Measurements from ENCODE around the gene SETDB2. TPM values are rescaled to one million over a fixed set of nuclear protein-coding genes. Genes with fewer than 3 reads are reported as not detected.

SETDB2 gene
- total RNA-seq, 1 donor = 11.0 TPM

DNA sequence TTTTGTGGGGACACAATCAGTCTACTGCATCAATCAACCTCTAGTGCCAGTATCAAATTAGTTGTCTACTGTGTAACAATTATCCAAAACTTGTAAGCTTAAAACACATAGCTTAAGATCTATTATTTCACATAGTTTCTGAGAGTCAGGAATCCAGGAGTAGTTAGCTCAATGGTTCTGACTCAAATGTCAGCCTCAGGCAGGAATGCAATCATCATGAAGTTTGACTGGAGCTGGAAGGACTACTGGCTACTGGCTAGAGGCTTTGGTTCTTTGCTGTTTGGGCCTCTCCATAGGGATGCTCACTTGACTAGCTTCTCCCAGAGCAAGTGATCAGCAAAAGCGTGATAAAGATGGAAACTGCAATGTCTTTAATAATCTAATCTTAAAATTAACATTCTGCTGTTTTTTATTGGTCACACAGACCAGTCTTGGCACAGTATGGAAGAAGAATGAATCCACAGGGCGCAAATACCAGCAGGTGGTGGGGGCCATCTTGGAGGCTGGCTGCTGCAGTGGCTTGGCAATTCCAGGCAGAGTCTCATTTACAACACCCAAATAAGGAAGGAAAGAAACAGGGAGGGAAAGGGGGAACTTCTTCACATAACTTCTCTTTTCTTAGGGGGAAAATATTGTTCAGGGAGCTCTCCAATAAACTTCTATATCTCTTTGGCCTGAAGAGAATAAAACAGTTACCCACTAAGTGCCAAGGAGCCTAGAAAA is 15.9 kb upstream of the SETDB2 start:
- no peak for DNase-seq (ENCODE audit: low read depth)
- TF ChIP-seq, protein P1, sequence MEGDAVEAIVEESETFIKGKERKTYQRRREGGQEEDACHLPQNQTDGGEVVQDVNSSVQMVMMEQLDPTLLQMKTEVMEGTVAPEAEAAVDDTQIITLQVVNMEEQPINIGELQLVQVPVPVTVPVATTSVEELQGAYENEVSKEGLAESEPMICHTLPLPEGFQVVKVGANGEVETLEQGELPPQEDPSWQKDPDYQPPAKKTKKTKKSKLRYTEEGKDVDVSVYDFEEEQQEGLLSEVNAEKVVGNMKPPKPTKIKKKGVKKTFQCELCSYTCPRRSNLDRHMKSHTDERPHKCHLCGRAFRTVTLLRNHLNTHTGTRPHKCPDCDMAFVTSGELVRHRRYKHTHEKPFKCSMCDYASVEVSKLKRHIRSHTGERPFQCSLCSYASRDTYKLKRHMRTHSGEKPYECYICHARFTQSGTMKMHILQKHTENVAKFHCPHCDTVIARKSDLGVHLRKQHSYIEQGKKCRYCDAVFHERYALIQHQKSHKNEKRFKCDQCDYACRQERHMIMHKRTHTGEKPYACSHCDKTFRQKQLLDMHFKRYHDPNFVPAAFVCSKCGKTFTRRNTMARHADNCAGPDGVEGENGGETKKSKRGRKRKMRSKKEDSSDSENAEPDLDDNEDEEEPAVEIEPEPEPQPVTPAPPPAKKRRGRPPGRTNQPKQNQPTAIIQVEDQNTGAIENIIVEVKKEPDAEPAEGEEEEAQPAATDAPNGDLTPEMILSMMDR (IDR thresholded peaks at IDR 0.05; ENCODE audit: insufficient read depth, low read length) = no peak
- no peak overlapping the region for H3K4me3 ChIP-seq (ENCODE audit: low read depth, low read length)

DNA sequence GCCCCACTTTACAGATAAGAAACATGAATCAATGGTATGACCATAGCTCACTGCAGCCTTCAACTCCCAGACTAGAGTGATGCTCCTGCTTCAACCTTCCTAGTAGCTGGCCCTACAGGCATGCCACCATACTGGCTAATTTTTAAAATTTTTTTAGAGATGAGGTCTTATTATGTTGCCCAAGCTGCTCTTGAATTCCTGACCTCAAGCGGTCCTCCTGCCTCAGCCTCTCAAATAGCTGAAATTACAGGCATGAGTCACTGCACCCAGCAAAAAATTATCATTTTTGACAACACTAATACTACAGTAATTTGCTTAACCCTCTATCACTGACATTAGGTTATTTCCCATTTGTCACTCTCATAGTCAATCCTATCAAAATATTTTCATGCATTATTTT is 15.0 kb upstream of the SETDB2 start:
- TF ChIP-seq, protein P1 (IDR thresholded peaks at IDR 0.05; ENCODE audit: insufficient read depth, low read length) = no peak
- no peak for DNase-seq (ENCODE audit: low read depth)
- no peak overlapping the region for H3K4me3 ChIP-seq (ENCODE audit: low read depth, low read length)

DNA sequence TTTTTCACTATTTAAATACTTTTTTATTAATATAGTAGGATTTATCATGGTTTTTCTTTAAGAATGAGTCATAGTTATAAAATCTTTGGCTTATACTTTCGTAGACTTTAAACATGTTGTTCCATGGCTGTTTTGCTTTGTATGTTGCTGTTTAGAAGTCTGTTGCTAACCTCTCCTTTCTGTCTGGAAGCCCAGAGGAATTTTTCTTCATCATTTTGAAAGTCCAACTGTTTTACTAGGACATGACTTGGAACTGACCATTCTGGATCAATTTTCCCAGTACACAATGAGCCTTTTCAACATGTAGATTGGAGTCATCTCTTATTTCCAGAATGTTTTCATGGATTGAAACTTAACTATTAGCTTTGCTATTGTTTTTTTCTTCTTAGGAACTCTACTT is 8.1 kb upstream of the SETDB2 start:
- no peak overlapping the region for H3K4me3 ChIP-seq (ENCODE audit: low read depth, low read length)
- TF ChIP-seq, protein P1 (IDR thresholded peaks at IDR 0.05; ENCODE audit: insufficient read depth, low read length) = no peak
- peak; percentile 49 for DNase-seq (ENCODE audit: low read depth)

DNA sequence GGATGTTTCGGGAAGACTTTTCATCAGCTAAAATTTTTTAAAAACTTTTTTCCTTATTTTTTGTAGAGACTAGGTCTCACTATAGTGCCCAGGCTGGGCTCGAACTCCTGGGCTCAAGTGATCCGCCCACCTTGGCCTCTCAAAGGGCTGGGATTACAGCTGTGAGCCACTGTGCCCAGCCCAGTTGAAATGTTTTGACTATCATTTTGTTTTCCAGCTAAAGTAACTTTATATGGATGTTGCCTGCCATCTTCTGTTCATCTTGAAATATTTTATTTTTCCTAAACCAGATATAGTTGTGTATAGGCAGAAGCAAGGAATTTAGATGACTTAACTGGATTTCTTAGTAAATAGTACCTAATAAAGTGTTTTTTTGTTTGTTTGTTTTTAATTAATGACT is 7.2 kb upstream of the SETDB2 start:
- DNase-seq (ENCODE audit: low read depth) = peak; percentile 86
- H3K4me3 ChIP-seq (ENCODE audit: low read depth, low read length) = no peak overlapping the region
- TF ChIP-seq, protein P1 (IDR thresholded peaks at IDR 0.05; ENCODE audit: insufficient read depth, low read length) = no peak

DNA sequence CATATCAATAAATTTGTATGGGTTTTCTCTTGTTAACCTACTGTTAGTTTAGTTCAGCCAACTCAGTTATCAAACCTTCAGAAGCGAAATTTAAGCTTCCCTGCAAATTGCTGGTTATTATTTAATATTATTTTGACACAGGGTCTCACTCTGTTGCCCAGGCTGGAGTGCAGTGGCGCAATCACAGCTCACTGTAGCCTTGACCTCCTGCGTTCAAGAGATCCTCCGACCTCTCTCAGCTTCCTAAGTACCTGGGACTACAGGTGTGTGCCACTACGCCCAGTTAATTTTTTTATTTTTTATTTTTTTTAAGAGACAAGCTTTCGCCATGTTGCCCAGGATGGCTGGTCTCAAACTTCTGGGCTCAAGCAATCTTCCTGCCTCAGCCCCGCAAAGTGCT is 6.4 kb upstream of the SETDB2 start:
- TF ChIP-seq, protein P1 (IDR thresholded peaks at IDR 0.05; ENCODE audit: insufficient read depth, low read length) = no peak
- DNase-seq (ENCODE audit: low read depth) = no peak
- no peak overlapping the region for H3K4me3 ChIP-seq (ENCODE audit: low read depth, low read length)

DNA sequence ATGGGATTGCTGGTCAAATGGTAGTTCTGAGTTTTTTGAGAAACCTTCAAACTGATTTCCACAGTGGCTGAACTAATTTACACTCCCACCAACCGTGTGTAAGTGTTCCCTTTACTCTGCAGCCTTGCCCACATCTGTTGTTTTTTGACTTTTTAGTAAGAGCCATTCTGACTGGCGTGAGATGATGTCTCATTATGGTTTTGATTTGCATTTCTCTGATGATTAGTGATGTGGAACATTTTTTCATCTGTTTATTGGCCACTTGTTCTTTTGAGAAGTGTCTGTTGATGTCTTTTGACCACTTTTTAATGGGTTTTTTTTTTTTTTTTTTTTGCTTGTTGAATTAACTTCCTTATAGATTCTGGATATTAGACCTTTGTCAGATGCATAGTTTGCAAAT is 4.5 kb upstream of the SETDB2 start:
- no peak for DNase-seq (ENCODE audit: low read depth)
- TF ChIP-seq, protein P1 (IDR thresholded peaks at IDR 0.05; ENCODE audit: insufficient read depth, low read length) = no peak

DNA sequence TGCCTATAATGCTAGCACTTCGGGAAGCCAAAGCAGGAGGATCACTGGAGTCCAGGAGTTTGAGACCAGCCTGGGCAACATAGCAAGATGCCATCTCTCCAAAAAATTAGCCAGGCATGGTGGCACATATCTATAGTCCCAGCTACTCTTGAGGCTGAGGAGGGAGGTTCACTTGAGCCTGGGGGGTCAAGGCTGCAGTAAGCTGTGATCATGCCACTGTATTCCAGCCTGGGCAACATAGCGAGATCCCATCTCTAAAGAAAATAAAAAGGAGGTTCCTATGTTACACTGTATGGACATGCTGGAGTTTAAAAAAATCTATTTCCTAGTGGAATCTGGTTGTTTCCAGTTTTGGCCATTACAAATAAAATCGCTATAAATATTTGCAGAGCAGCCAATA is 2.8 kb upstream of the SETDB2 start:
- DNase-seq (ENCODE audit: low read depth) = no peak
- TF ChIP-seq, protein P1 (IDR thresholded peaks at IDR 0.05; ENCODE audit: insufficient read depth, low read length) = no peak
- H3K4me3 ChIP-seq (ENCODE audit: low read depth, low read length) = no peak overlapping the region

More for the DNA sequence above, 4.5 kb upstream of the SETDB2 start:
- no peak overlapping the region for H3K4me3 ChIP-seq (ENCODE audit: low read depth, low read length)

Measured in fibroblast of the aortic adventitia (primary cell).